Glomerular endothelial cell (primary cell): ENCODE data around the gene WAC. TPM values are rescaled to one million over a fixed set of nuclear protein-coding genes. Genes with fewer than 3 reads are reported as not detected.
"Not testable (repeated sequence)": the region's sequence is repeated elsewhere in the genome, so short reads cannot be mapped to it uniquely, and the experiment has no call there.

Experiments used
- DNase-seq: peaks from one replicate; pipeline ENCODE4 v3.0.0-alpha.2; 2011; ENCODE audit warnings: low read depth, low spot score; ENCODE audit errors: extremely low read depth
- total RNA-seq: library from RNA; depleted of rRNA; stranded (reverse); fragments of >200 nt; gene quantifications from 2 replicates; pipeline ENCODE4 v1.2.3, GENCODE V29; 2015

The WAC gene
- total RNA-seq, 1 donor from 2014 or later: 86.3 TPM

DNA sequence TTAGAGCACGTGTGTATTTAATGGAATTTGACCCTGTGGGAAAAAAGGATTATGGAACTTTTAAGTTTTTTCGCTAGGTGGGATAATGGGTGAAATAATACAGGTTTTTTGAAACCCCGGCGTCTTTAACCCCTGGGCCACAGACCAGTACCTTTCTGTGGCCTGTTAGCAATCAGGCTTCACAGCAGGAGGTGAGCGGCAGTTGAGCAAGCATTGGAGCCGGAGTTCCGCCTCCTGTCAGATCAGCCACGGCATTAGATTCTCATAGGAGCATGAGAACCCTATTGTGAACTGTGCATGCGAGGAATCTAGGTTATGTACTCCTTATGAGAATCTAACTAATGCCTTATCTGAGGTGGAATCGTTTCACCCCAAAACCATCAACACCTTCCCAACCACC lies 28.6 kb downstream of the WAC start:
- DNase-seq: no peak

GRCh38 chr10:28564905-28565304 lies 32.0 kb downstream of the WAC start:
- DNase-seq: no peak

DNA sequence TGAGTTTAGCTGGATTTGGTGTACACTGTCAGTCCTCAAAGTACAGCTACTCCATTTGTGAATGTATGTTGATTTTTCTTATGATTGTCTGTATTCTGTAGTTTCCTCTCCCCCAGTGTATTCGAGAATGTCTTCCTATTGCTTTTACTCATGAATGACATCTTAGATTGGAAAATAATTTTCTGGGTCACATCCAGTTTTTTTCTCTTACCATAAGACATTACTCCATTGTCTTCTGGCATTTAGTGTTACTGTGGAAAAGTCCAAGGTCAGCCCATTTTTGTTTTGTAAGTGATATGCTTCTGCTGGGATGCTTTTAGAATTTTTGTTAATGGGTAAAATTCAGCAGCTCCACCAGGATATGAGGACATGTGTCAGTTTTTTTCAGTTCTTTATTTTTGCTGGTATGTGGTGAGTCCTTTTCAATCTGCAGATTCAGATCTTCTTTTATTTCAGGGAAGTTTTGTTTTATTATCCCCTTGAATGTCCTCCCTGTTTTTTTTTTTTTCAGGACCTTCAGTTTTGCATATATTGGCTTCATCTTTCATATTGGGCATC lies 33.6 kb downstream of the WAC start:
- no peak for DNase-seq

- DNase-seq: no peak
Observed at GRCh38 chr10:28569506-28570159, 36.7 kb downstream of the WAC start.

DNA sequence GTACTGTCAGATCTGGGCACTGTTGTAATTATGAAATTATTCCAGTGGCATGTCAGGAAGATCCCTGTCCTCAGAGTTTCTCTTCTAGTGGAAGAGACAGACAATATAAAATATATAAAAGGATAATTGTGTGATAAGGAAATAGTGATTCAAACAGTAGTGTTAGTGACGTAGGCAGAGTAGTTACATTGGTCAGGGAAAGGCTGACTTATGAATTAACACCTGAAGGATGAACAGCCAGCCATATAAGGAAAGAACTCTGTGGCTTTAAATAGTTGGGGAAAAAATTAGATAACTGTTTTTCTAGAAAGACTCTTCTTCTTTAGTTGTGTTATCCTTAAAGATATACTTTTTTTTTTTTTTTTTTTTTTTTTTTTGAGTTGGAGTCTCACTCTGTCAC lies 37.7 kb downstream of the WAC start:
- no peak for DNase-seq

DNA sequence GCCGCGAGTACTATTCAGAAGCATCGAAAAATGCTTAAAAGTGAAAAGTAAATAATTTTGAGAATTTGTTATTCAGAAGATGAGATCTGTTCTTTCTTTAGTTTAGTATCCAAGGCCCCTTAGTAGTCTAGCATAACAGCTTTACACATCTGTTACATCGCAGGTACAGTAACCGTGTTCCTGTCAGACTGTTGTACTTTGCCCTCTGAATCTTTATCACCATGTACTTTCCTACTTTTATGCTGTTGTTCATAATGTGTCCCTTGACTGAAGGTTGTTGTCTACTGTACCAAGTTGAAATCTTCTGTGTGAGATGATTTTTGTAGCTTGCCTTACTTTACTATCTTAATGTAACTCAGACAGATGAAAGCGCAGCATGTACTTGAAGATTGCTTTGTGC lies 38.3 kb downstream of the WAC start:
- DNase-seq: no peak

DNA sequence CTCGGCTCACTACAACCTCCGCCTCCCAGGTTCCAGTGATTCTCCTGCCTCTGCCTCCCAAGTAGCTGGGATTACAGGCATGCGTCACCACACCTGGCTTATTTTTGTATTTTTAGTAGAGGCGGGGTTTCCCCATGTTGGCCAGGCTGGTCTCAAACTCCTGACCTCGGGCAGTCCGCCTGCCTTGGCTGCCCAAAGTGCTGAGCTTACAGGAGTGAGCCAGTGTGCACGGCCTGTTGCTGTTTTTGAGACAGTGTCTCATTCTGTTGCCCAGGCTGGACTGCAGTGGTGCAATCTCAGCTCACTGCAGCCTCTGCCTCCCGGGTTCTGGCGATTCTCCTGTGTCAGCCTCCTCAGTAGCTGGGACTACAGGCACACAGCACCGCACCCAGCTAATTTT lies 41.3 kb downstream of the WAC start:
- not testable (repeated sequence) for DNase-seq

DNA sequence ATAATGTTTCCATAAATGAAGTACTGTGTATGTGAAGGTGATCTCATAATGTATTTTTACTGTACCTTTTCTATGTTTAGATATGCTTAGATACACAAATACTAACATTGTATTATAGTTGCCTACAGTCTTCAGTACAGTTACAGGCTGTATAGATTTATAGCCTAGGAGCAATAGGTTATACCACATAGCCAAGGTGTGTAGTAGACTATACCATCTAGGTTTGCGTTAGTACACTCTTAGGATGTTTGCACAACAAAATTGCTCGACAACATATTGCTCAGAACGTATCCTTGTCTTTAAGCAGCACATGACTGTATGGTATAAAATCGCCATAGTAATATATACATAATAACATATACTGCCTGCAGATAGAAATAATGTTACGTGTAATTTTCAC lies 42.9 kb downstream of the WAC start:
- no peak for DNase-seq

GRCh38 chr10:28577506-28577905 lies 44.6 kb downstream of the WAC start:
- no peak for DNase-seq

DNA sequence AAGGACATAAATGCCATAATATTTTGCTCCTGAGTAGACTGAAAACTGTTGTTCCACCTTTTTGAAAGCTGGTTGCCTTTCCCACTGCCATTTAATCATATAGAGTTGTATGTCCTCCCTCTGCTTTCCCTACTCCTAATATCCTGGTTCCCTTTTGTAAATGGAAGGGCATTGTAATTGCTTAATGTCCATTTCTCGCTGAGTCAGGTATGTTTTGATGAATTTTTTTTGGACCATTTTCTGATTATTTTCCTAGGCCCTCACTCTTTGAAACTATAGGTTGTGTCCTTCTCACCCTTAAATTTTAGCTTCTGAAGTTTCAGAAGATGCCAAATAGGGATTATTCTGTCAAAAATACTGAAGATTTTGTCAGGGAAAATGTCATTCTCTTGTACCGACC lies 45.5 kb downstream of the WAC start:
- no peak for DNase-seq

GRCh38 chr10:28580825-28581224 lies 47.9 kb downstream of the WAC start:
- no peak for DNase-seq

DNA sequence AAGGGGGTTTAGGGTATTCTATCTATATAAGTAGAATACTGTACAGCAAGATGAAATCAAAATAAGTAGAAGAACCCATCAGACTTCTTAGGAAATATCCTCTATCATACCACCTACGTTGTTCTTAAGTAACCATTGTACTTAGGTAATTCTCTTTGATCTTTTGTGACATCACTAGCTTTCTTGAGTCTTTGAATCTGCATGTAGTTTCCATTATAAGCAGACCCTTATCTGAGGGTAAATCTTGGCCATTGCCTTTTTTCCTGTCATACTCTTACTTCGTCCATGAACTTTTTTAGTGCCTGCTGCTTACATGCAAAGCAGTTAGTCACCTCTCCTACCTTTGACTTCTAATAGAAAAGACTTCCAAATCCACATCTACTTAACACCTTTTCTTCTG lies 49.0 kb downstream of the WAC start:
- no peak for DNase-seq

- no peak for DNase-seq
Observed at GRCh38 chr10:28585076-28585475, 52.2 kb downstream of the WAC start.

GRCh38 chr10:28586176-28586575 lies 53.3 kb downstream of the WAC start:
- no peak for DNase-seq

DNA sequence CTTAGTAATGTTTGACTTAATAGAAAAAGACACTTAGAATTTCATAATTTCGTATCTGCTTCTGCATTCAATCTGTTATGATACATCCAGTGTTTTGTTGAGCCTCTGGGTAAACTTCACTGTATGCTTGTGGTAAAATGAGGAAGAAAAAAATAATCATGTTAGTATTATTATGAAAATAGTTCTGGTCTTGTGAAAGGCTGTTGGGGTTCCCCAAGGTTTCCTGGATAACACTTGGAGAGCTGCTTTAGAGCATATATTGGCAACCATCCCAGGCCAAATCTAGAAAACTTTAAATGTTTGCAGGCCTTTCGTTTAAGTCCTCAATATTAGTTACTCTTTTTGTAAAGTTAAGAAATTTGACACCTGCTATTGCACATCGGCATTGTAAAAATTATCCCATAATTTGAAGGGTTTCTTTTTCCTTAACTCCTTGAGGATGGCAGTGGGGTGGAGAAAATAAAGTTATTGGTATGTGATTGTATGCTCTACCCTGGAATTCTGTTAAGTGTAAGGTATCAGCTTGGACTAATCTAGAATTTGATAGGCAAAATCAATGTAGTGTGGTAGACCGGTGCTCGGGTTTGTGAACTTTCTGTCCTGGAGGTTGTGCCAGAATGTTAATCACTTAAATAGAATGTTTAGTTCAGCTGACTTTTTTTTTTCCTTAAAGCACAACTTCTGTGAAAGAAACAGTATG lies 54.5 kb downstream of the WAC start:
- no peak for DNase-seq

GRCh38 chr10:28587970-28588290 lies 55.0 kb downstream of the WAC start:
- no peak for DNase-seq

DNA sequence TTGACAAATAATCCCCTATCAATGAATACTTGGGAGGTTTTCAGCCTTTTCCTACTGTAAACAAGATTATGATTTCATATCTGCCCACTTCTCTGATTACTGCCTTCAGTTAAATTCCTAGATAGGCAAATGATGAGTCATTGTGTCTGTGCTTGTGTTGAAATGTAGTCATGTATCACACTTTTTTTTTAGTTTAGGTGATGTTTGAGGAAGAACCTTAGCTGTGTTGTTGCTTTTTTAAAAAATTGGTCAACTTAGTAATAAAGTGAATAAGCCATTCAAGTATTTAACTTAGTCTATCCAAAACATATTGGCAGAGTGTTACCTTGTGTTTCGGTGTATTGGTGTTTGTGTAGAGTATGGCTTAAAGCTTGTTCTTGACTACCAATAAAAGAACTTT lies 60.0 kb downstream of the WAC start:
- DNase-seq: peak; percentile 12

DNA sequence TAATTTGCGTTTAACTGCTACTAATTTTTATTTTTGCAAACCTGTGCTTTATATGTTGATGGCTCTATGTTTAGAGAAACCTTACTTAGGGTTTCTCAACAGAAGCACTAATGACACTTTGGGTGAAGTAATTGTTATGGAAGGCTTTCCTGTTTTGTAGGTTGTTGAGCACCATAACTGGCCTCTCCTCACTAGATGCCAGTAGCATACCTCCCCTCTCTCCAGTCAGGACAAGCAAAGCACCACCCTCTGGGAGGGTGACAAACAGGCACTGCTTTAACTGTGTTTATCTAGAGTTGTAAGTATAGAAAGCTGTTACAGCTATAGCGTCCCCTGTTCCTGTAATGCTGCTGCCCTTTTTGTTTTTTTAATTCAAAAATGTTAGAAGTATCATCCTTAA lies 60.9 kb downstream of the WAC start:
- DNase-seq: no peak

DNA sequence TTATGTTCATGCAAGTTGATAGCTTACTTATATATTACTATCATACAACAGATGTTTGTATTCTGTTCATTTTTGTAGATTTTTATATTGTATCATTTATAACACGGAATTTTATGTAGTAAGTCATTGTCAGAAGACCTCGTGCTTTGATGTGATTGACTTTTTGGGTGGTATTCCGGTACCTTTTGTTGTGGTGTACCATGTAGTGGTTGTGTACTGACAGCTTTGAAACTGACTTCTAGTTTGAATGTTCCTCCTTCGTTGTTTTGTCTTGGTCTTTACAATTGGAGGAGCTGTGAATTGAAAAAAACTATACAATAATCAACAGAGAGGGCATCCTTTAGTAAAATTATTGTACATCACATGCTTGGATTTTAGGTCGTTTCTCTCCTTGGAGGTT lies 61.5 kb downstream of the WAC start:
- DNase-seq: no peak

DNA sequence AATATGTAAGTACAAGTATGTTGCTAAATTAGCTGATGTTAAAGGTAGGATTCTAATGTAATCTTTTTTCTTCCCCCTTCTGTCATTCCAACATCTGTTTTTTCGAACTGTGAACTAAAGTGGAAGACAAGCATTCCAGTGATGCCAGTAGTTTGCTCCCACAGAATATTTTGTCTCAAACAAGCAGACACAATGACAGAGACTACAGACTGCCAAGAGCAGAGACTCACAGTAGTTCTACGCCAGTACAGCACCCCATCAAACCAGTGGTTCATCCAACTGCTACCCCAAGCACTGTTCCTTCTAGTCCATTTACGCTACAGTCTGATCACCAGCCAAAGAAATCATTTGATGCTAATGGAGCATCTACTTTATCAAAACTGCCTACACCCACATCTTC lies 62.7 kb downstream of the WAC start:
- no peak for DNase-seq

DNA sequence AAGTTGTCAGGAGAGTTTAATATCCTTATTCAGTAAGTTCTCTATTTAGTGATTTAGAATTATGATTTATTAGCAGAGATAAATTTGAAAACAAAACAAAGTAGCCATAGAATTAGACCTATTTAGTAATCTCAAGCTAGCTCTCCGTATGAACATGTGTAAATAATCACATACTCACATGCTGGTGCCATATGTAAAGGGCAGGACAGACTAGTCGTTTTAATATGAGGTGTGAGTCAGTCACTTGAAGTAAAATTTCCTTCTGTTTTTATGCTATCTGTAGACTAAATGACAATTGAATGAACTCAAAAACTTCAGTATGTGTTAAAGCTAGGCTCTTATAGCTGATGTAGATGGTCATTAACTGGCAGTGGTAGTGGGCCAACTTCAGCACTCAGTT lies 67.1 kb downstream of the WAC start:
- no peak for DNase-seq

DNA sequence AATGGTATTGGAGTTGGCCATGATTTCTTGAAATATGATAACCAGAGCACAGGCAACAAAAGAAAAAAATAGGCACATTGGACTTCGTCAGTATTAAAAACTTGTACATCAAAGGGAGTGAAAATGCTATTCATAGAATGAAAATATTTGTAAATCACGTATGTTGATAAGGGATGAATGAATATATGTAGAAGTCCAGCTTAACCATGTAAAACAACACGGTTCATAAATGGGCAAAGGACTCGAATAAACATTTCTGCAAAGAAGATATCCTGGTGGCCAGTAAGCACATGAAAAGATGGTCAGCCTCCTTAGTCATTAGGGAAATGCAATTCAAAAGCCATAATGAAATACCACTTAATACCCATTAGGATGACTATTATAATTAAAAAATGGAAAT lies 68.1 kb downstream of the WAC start:
- DNase-seq: no peak
